HepG2 (cell line): ENCODE data around the gene PPP1R13B. TPM values are rescaled to one million over a fixed set of nuclear protein-coding genes. Genes with fewer than 3 reads are reported as not detected.

Experiments used
- ATM ChIP-seq: fragments of 450-650 bp; IDR thresholded peaks from 2 replicates; pipeline ENCODE4 v1.7.1; 2017; ENCODE audit warnings: mild to moderate bottlenecking, borderline replicate concordance
- DR1 ChIP-seq: sonication (generic); formaldehyde crosslinking; IDR thresholded peaks from 2 replicates; pipeline ENCODE4 v1.8.0; 2021; ENCODE audit warnings: mild to moderate bottlenecking, missing genetic modification reagents, inconsistent platforms
- EHMT2 ChIP-seq: fragments of 200-600 bp; sonication (generic); IDR thresholded peaks from 2 replicates; pipeline ENCODE4 v1.7.0; 2017; ENCODE audit warnings: antibody characterized with exemption, low read depth, low read length, borderline replicate concordance
- FOXA1 ChIP-seq, 2 experiments: fragments of 450-650 bp in 1 of 2; sonication (generic) in 1 of 2; formaldehyde crosslinking in 1 of 2; IDR thresholded peaks; 2 replicates each; pipeline versions ENCODE4 v1.4.0 to v1.6.1; 2016 to 2020; ENCODE audit warnings: missing genetic modification reagents in 1 of 2
- MXD4 ChIP-seq: IDR thresholded peaks from 2 replicates; pipeline ENCODE4 v1.6.1; 2016; ENCODE audit warnings: mild to moderate bottlenecking, missing biosample characterization, missing genetic modification reagents
- MYPOP ChIP-seq: sonication (generic); formaldehyde crosslinking; IDR thresholded peaks from 2 replicates; pipeline ENCODE4 v1.8.1; 2023; ENCODE audit warnings: mild to moderate bottlenecking, moderate library complexity, missing genetic modification reagents
- NPAS2 ChIP-seq: sonication (generic); formaldehyde crosslinking; IDR thresholded peaks from 2 replicates; pipeline ENCODE4 v1.8.0; 2022; ENCODE audit warnings: mild to moderate bottlenecking, missing genetic modification reagents, borderline replicate concordance
- STAG1 ChIP-seq: sonication (generic); formaldehyde crosslinking; IDR thresholded peaks from 2 replicates; pipeline ENCODE4 v1.4.0; 2020; ENCODE audit warnings: missing genetic modification reagents
- ZNF143 ChIP-seq: sonication (generic); formaldehyde crosslinking; IDR thresholded peaks from 2 replicates; pipeline ENCODE4 v1.4.0; 2020; ENCODE audit warnings: missing genetic modification reagents
- ZNF264 ChIP-seq: sonication (generic); formaldehyde crosslinking; IDR thresholded peaks from 2 replicates; pipeline ENCODE4 v1.4.0; 2020; ENCODE audit warnings: missing genetic modification reagents
- ZNF343 ChIP-seq: sonication (generic); formaldehyde crosslinking; IDR thresholded peaks from 2 replicates; pipeline ENCODE4 v1.4.0; 2020; ENCODE audit warnings: mild to moderate bottlenecking, missing genetic modification reagents
- ZNF431 ChIP-seq: sonication (generic); formaldehyde crosslinking; IDR thresholded peaks from 2 replicates; pipeline ENCODE4 v1.9.0; 2022; ENCODE audit warnings: missing genetic modification reagents, low read depth, mild to moderate bottlenecking, borderline replicate concordance
- polyA plus RNA-seq, 8 experiments: library from polyadenylated mRNA; depleted of rRNA in 3 of 8; stranded (reverse) in 7 of 8; unstranded in 1 of 8; fragments of >200 nt; fragmentation: Illumina TruSeq in 4 of 8; extraction: Trizol in 4 of 8; gene quantifications; 2 replicates each; pipeline versions ENCODE4 v1.2.1 to v1.2.3, GENCODE V29; 2011 to 2016; ENCODE audit warnings: low read depth in 4 of 8, missing spikeins in 1 of 8, mixed read lengths in 1 of 8; ENCODE audit not compliant: insufficient read depth in 1 of 8
- total RNA-seq, 5 experiments: library from RNA; depleted of rRNA; stranded (reverse); fragments of >200 nt; fragmentation: Illumina TruSeq; extraction: Trizol; gene quantifications; 2 replicates each; pipeline ENCODE4 v1.2.3, GENCODE V29; 2016; ENCODE audit warnings: low read depth in 1 of 5
- TF ChIP-seq, protein P1 (sequence below): IDR thresholded peaks from 2 replicates; pipeline ENCODE4 v1.6.1; 2016; ENCODE audit warnings: low read depth, missing genetic modification reagents, missing compliant biosample characterization
- TF ChIP-seq, protein P2 (sequence below), 2 experiments: fragments of 450-650 bp in 1 of 2; sonication (generic) in 1 of 2; formaldehyde crosslinking; IDR thresholded peaks; 2 replicates each; pipeline versions ENCODE4 v1.5.0 to v1.8.0; 2020 to 2022; ENCODE audit warnings: mild to moderate bottlenecking in 1 of 2, missing genetic modification reagents in 1 of 2
- TF ChIP-seq, protein P3 (sequence below): sonication (generic); formaldehyde crosslinking; IDR thresholded peaks from 2 replicates; pipeline ENCODE4 v1.4.0; 2020; ENCODE audit warnings: mild to moderate bottlenecking, missing genetic modification reagents, borderline replicate concordance

PPP1R13B gene
- total and polyA plus RNA-seq, 2 of the 13 experiments (the other 11 are each of a cell fraction or from before 2014, with no cell fraction given): 4.6 to 9.4 TPM

GRCh38 chr14:103889313-103890051 lies 42.1 kb upstream of the PPP1R13B start (continued):
- TF ChIP-seq, protein P1, sequence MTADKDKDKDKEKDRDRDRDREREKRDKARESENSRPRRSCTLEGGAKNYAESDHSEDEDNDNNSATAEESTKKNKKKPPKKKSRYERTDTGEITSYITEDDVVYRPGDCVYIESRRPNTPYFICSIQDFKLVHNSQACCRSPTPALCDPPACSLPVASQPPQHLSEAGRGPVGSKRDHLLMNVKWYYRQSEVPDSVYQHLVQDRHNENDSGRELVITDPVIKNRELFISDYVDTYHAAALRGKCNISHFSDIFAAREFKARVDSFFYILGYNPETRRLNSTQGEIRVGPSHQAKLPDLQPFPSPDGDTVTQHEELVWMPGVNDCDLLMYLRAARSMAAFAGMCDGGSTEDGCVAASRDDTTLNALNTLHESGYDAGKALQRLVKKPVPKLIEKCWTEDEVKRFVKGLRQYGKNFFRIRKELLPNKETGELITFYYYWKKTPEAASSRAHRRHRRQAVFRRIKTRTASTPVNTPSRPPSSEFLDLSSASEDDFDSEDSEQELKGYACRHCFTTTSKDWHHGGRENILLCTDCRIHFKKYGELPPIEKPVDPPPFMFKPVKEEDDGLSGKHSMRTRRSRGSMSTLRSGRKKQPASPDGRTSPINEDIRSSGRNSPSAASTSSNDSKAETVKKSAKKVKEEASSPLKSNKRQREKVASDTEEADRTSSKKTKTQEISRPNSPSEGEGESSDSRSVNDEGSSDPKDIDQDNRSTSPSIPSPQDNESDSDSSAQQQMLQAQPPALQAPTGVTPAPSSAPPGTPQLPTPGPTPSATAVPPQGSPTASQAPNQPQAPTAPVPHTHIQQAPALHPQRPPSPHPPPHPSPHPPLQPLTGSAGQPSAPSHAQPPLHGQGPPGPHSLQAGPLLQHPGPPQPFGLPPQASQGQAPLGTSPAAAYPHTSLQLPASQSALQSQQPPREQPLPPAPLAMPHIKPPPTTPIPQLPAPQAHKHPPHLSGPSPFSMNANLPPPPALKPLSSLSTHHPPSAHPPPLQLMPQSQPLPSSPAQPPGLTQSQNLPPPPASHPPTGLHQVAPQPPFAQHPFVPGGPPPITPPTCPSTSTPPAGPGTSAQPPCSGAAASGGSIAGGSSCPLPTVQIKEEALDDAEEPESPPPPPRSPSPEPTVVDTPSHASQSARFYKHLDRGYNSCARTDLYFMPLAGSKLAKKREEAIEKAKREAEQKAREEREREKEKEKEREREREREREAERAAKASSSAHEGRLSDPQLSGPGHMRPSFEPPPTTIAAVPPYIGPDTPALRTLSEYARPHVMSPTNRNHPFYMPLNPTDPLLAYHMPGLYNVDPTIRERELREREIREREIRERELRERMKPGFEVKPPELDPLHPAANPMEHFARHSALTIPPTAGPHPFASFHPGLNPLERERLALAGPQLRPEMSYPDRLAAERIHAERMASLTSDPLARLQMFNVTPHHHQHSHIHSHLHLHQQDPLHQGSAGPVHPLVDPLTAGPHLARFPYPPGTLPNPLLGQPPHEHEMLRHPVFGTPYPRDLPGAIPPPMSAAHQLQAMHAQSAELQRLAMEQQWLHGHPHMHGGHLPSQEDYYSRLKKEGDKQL: no peak
- TF ChIP-seq, protein P2, sequence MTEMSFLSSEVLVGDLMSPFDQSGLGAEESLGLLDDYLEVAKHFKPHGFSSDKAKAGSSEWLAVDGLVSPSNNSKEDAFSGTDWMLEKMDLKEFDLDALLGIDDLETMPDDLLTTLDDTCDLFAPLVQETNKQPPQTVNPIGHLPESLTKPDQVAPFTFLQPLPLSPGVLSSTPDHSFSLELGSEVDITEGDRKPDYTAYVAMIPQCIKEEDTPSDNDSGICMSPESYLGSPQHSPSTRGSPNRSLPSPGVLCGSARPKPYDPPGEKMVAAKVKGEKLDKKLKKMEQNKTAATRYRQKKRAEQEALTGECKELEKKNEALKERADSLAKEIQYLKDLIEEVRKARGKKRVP (CRISPR knock-in tag; IDR thresholded peaks at IDR 0.05): no peak
- TF ChIP-seq MXD4 (peak; percentile 17; the same call in 1 of the 2 replicates), FOXA1 (IDR thresholded peaks at IDR 0.05) (no peak), FOXA1 (CRISPR knock-in tag; IDR thresholded peaks at IDR 0.05) (peak; percentile 48), ATM (no peak), MYPOP (CRISPR knock-in tag) (0 out of 2 replicates have a peak, but pooled peaks have one; percentile 45), ZNF431 (CRISPR knock-in tag) (peak; percentile 45; the same call in 1 of the 2 replicates), ZNF264 (CRISPR knock-in tag) (no peak), EHMT2 (no peak), NPAS2 (no peak), ZNF143 (CRISPR knock-in tag) (no peak), DR1 (CRISPR knock-in tag) (0 out of 2 replicates have a peak, but pooled peaks have one; percentile 24), ZNF343 (CRISPR knock-in tag) (peak; percentile 86; the same call in 1 of the 2 replicates), STAG1 (CRISPR knock-in tag) (no peak)
- TF ChIP-seq, protein P3, sequence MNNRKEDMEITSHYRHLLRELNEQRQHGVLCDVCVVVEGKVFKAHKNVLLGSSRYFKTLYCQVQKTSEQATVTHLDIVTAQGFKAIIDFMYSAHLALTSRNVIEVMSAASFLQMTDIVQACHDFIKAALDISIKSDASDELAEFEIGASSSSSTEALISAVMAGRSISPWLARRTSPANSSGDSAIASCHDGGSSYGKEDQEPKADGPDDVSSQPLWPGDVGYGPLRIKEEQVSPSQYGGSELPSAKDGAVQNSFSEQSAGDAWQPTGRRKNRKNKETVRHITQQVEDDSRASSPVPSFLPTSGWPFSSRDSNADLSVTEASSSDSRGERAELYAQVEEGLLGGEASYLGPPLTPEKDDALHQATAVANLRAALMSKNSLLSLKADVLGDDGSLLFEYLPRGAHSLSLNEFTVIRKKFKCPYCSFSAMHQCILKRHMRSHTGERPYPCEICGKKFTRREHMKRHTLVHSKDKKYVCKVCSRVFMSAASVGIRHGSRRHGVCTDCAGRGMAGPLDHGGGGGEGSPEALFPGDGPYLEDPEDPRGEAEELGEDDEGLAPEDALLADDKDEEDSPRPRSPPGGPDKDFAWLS (CRISPR knock-in tag): peak; percentile 49; the same call in 1 of the 2 replicates
